SK-N-SH treated with all-trans-retinoic acid at 6 μM for 48 hours (cell line): ENCODE results near the gene ANXA5.

Experiments used
- ATAC-seq: fragments of 200-7000 bp; cut with Tn5 transposase; 3 replicates; pipeline ENCODE4 v1.9.1; 2020; ENCODE audit warnings: mild to moderate bottlenecking, moderate library complexity
- ARNTL ChIP-seq: fragments of 450-650 bp; formaldehyde crosslinking; IDR thresholded peaks from 2 replicates; pipeline ENCODE4 v1.5.0; 2020; ENCODE audit warnings: low read depth, mild to moderate bottlenecking, moderate library complexity, borderline replicate concordance
- BACH2 ChIP-seq: fragments of 250-450 bp; sonication (Bioruptor Pico); IDR thresholded peaks from 2 replicates; pipeline ENCODE4 v1.9.0; 2021; ENCODE audit warnings: mild to moderate bottlenecking, borderline replicate concordance
- CREB5 ChIP-seq: fragments of 250-450 bp; sonication (Bioruptor Pico); IDR thresholded peaks from 2 replicates; pipeline ENCODE4 v1.5.1; 2020; ENCODE audit warnings: low read depth, mild to moderate bottlenecking, moderate library complexity
- ESRRG ChIP-seq: fragments of 250-450 bp; sonication (Bioruptor Pico); IDR thresholded peaks from 2 replicates; pipeline ENCODE4 v1.6.1; 2021; ENCODE audit warnings: mild to moderate bottlenecking
- GLIS3 ChIP-seq: fragments of 250-450 bp; sonication (Bioruptor Pico); IDR thresholded peaks from 2 replicates; pipeline ENCODE4 v1.5.0; 2020; ENCODE audit warnings: mild to moderate bottlenecking, moderate library complexity
- ISL1 ChIP-seq: fragments of 250-450 bp; sonication (Bioruptor Pico); IDR thresholded peaks from 2 replicates; pipeline ENCODE4 v2.1.2; 2022; ENCODE audit warnings: mild to moderate bottlenecking, moderate library complexity
- OSR1 ChIP-seq: fragments of 250-450 bp; sonication (Bioruptor Pico); IDR thresholded peaks from 2 replicates; pipeline ENCODE4 v1.8.0; 2022; ENCODE audit warnings: moderate library complexity, mild to moderate bottlenecking, inconsistent platforms
- PATZ1 ChIP-seq: fragments of 250-450 bp; sonication (Bioruptor Pico); IDR thresholded peaks from 2 replicates; pipeline ENCODE4 v1.8.0; 2020; ENCODE audit warnings: mild to moderate bottlenecking, moderate library complexity, borderline replicate concordance
- POU6F1 ChIP-seq: fragments of 250-450 bp; sonication (Bioruptor Pico); IDR thresholded peaks from 2 replicates; pipeline ENCODE4 v1.8.0; 2021; ENCODE audit warnings: low read depth, mild to moderate bottlenecking, moderate library complexity, borderline replicate concordance
- PPARA ChIP-seq: fragments of 250-450 bp; sonication (Bioruptor Pico); IDR thresholded peaks from 2 replicates; pipeline ENCODE4 v1.5.0; 2020; ENCODE audit warnings: mild to moderate bottlenecking, borderline replicate concordance
- SNAI2 ChIP-seq: fragments of 250-450 bp; sonication (Bioruptor Pico); IDR thresholded peaks from 2 replicates; pipeline ENCODE4 v1.5.0; 2020; ENCODE audit warnings: mild to moderate bottlenecking, moderate library complexity
- TCF4 ChIP-seq: fragments of 250-450 bp; sonication (Bioruptor Pico); IDR thresholded peaks from 2 replicates; pipeline ENCODE4 v1.8.0; 2021; ENCODE audit warnings: mild to moderate bottlenecking, moderate library complexity, borderline replicate concordance
- TOX ChIP-seq: fragments of 250-450 bp; sonication (Bioruptor Pico); IDR thresholded peaks from 2 replicates; pipeline ENCODE4 v1.8.0; 2021; ENCODE audit warnings: mild to moderate bottlenecking, moderate library complexity, borderline replicate concordance
- TSHZ2 ChIP-seq: fragments of 250-450 bp; sonication (Bioruptor Pico); IDR thresholded peaks from 2 replicates; pipeline ENCODE4 v1.5.0; 2020; ENCODE audit warnings: mild to moderate bottlenecking, moderate library complexity
- ZC3H10 ChIP-seq: fragments of 250-450 bp; sonication (Bioruptor Pico); IDR thresholded peaks from 2 replicates; pipeline ENCODE4 v1.5.1; 2021; ENCODE audit warnings: mild to moderate bottlenecking, moderate library complexity
- ZFP3 ChIP-seq: fragments of 250-450 bp; sonication (Bioruptor Pico); IDR thresholded peaks from 2 replicates; pipeline ENCODE4 v1.5.0; 2020; ENCODE audit warnings: mild to moderate bottlenecking, moderate library complexity
- ZNF565 ChIP-seq: fragments of 450-650 bp; formaldehyde crosslinking; conservative IDR thresholded peaks from 2 replicates; pipeline ENCODE4 v1.5.0; 2020; ENCODE audit warnings: low read depth, mild to moderate bottlenecking, moderate library complexity
- ZNF70 ChIP-seq: fragments of 450-650 bp; formaldehyde crosslinking; IDR thresholded peaks from 2 replicates; pipeline ENCODE4 v1.5.0; 2020; ENCODE audit warnings: mild to moderate bottlenecking, moderate library complexity
- ZNF8 ChIP-seq: fragments of 450-650 bp; formaldehyde crosslinking; IDR thresholded peaks from 2 replicates; pipeline ENCODE4 v1.5.0; 2020; ENCODE audit warnings: mild to moderate bottlenecking, moderate library complexity

The ANXA5 gene

GRCh38 chr4:121655320-121656268, 41.2 kb downstream of the ANXA5 start:
- ATAC-seq: peak; percentile 39; the same call in 2 of the 3 replicates
- TF ChIP-seq GLIS3 (no peak), ARNTL (CRISPR knock-in tag) (no peak), ZC3H10 (CRISPR knock-in tag) (no peak), POU6F1 (no peak), SNAI2 (no peak), TSHZ2 (CRISPR knock-in tag) (no peak), ESRRG (CRISPR knock-in tag) (no peak), ISL1 (no peak)

- TF ChIP-seq ZFP3 (CRISPR knock-in tag) (no peak), ISL1 (no peak), ZNF8 (CRISPR knock-in tag) (no peak), CREB5 (no peak), PATZ1 (CRISPR knock-in tag) (no peak), OSR1 (CRISPR knock-in tag) (no peak), ESRRG (CRISPR knock-in tag) (no peak), SNAI2 (no peak), ZNF565 (no peak), ARNTL (CRISPR knock-in tag) (no peak), ZNF70 (CRISPR knock-in tag) (no peak), ZC3H10 (CRISPR knock-in tag) (no peak), TSHZ2 (CRISPR knock-in tag) (no peak), TCF4 (CRISPR knock-in tag) (no peak), BACH2 (CRISPR knock-in tag) (no peak), TOX (CRISPR knock-in tag) (no peak), PPARA (CRISPR knock-in tag) (no peak)
- TF ChIP-seq, all 23 proteins: peak for 0
- ATAC-seq: no peak
Observed at GRCh38 chr4:121654738-121655137, 42.0 kb downstream of the ANXA5 start.
